Activated CD4-positive, CD25-positive, alpha-beta regulatory T cell treated with anti-CD3 and anti-CD28 coated beads, Interleukin-2, amount 50 U/mL, for 24 hours (primary cell): Measurements from ENCODE around the gene AKAP13.

Source experiments
- ATAC-seq, 2 donors: fragments of 150-1000 bp; cut with Tn5 transposase; one replicate each; pipeline ENCODE4 v1.10.0; 2021; ENCODE audit warnings: mild to moderate bottlenecking in 1 of 2, moderate library complexity in 1 of 2

AKAP13 gene

DNA sequence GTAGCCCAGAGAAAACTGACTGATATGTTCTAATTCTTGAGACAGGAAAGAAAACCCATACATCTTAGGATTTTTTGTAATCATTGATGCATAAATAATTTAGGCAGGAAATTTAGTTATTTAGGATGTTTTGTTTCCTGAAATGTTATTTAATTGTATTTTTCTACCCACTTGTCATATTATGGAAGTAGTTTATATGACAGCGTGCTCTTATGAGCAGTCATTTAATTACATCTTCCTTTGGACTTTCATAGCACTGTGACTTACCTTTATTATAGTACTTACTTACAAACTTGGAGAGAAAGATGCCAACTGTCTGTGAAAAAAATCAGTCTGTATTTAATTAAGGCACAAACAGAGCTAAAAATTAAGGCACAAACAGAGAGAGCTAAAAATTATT, 65.0 kb downstream of the AKAP13 start:
- ATAC-seq: no peak

- no peak for ATAC-seq
Measured at GRCh38 chr15:85451099-85451700, 70.8 kb downstream of the AKAP13 start.

GRCh38 chr15:85452436-85452835, 72.0 kb downstream of the AKAP13 start:
- ATAC-seq: no peak

GRCh38 chr15:85453144-85453872, 72.9 kb downstream of the AKAP13 start:
- ATAC-seq: no peak

DNA sequence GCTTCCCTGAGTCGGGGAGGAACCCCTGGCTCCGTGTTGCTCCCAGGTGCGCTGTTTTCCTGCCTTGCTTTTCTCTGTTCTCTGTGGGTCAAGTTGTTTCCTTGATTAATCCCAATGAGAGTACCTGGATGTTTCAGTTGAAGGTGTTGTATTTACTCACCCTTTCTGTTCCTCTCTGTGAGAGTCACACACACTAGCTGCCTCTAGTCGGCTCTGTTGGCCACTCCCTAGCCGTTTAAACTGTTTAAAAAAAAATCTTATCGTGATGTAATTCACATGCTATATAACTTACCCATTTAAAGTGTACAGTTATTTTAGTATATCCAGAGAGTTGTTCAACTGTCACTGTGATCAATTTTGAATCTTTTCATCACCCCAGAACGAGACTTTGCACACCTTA, 74.0 kb downstream of the AKAP13 start:
- ATAC-seq: no peak

DNA sequence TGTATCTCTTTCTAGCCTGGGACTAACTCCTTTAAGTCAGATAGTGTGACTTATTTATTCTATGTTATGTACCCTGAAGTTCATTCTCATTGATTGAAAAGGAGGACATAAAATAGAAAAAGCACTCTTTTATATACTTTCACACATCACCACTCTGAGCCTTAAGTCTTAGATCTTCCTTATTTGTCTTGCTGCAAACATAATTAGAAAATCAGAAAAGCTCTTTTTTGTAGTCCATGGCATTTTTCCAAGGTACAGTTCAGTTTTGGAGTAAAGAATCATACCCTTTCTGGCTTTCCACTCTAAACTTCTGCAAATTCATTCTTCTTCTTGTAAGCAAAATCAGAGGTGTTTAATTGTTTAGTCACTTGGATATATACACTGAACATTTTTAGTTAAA, 75.5 kb downstream of the AKAP13 start:
- ATAC-seq: no peak

DNA sequence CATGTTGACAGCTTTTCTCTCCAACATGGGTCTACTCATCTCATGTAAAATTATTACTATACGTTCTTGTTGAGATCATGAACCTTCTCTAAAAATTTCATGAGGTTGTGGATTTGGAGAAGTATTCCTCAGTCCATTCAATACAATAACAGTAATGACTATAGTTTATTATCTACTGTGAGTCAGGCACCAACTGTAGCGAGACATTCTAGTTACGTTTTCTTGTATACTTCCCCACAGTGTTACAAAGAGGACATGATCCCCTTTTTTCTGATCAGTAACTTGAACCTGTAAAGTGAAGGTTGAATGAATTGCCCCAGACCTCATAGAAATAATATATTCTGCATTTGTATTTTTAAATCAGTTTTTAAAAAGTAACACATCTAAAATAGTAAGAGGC, 76.4 kb downstream of the AKAP13 start:
- ATAC-seq: peak; percentile 46 to 53

DNA sequence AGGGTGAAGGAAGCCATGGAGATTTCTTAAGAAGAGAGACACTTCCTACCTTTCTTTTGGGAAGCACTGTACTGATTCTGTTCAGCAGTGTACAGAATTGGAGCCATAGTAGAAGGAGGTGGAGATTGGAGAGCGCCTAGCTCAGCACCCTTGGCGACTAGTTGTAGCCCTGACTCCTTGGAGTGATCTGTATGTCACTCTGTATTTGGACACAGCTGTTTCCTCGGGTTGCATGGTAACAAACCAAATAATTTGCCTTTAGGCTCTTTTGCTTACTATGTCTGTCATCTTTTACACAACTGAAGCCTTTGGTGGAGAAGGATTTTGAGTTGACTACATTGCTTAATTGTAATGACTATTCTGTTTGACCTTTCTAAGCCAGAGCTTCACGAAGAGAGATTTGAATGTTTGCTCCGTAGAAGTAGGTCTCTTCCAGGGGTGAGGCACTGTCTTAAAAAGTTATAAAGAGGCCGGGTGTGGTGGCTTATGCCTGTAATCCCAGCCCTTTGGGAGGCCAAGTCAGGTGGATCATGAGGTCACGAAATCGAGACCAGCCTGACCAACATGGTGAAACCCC, 77.1 kb downstream of the AKAP13 start:
- peak; percentile 25 to 36 for ATAC-seq

- ATAC-seq: no peak
Measured at GRCh38 chr15:85458764-85459163, 78.4 kb downstream of the AKAP13 start.

DNA sequence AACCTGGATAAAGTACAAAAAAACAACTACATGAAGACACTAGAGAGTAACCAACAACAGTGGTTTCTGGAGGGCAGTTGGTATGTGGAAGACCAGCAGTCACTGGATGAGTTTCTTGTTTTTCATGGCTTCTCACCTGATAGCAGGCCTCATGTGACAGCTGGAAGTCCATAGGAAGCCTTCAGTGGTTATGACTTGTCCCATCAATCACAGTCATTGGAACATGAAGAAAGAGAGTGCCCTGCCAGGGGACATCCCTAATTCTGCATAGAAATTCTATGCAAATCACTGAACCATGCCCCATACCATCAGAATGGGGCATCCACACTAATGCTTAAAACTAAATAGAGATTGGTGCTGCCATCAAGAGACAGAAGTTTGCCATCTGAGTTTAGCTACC, 81.6 kb downstream of the AKAP13 start:
- ATAC-seq: no peak

- ATAC-seq: peak; percentile 30 to 41
Measured at GRCh38 chr15:85463276-85463892, 83.0 kb downstream of the AKAP13 start.

DNA sequence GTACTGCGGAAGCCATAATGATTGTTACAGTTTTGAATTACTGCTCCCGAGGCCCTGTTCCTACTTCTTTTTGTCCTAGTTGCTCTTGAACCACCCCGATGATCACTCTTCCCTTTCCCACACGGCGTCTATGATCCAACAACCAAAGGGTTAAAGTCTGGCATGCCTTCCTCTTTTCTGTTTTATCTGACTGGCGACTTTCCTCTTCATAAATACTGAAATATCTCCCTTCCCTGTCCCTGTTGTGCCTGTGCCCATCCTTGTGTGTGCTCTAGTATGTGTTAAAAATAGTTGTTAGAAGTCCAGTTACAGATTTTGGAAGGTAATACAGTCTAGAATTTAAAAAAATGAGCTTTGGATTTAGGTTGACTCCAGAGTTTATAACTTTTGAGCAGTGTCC, 83.6 kb downstream of the AKAP13 start:
- no peak for ATAC-seq

DNA sequence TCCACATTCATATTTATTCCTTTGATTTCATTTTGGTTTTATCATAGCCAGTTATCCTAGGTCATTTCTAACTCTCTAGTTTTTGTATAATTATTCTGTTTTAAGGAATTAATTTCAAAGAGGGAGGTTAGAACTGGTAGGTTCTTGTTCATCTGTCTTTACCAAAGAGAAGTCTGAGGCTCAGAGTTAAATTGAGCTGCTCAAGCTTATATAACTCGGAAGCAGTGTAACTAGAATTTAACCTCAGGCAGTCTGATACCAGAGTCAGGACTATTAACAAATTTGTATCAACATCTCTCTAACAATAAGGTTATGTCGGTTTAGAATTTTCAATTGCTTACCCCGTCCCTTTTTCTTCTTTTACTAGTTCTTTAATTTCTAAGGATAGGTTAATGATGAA, 84.1 kb downstream of the AKAP13 start:
- no peak for ATAC-seq

- ATAC-seq: peak in 1 of 2 donors; percentile 56
Measured at GRCh38 chr15:85470563-85471271, 90.3 kb downstream of the AKAP13 start.

DNA sequence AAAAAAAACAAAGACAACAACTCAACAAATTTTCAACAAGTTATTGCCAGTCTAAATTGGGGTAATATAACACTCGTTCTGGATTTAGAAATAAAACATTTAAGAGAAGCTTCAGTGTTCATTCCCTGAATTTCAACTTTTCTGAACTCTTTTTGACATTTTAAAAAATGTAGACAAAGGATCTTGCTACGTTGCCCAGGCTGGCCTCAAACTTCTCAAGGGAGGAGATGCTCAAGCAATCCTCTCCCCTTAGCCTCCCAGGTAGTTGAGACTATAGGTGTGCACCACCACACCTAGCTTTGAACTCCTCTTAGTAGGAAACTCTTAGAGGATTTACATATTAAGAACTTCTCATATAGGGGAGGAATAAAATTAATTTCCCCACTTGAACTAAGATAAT, 91.9 kb downstream of the AKAP13 start:
- ATAC-seq: no peak

- peak in 1 of 2 donors; percentile 52 for ATAC-seq
Measured at GRCh38 chr15:85473455-85473854, 93.1 kb downstream of the AKAP13 start.

DNA sequence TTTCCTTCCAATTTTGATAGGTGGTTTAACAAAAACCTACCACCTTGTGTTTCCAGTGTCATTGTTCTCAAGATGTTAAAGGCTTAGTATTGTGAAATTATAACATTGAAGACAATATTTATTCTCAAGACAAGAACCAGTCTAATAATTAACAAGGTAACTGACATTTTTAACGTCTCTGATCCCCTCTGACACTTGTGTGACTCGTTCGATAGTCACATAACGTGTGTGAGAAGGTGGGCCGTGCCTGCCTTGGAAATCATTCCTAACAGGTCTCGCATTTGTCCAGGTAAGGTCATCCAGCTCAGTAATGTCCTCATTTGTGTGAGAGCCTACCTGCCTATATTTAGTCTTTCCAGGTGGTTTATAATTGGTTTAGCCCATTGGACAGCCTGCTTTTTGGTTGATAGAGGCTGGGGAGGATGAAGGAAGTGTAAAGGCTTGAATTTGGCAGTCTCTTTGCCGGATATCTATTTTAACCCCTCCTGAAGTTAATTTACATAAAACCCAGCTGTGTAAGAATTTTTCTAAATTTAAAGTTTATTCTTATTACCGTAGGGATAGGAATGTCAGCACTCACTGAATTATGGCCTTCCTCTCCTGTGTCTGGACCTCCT, 94.4 kb downstream of the AKAP13 start:
- ATAC-seq: no peak

- no peak for ATAC-seq
Measured at GRCh38 chr15:85475317-85475701, 94.9 kb downstream of the AKAP13 start.

- ATAC-seq: no peak
Measured at GRCh38 chr15:85475711-85476110, 95.3 kb downstream of the AKAP13 start.

- no peak for ATAC-seq
Measured at GRCh38 chr15:85477061-85477460, 96.7 kb downstream of the AKAP13 start.

GRCh38 chr15:85477730-85478129, 97.3 kb downstream of the AKAP13 start:
- no peak for ATAC-seq

GRCh38 chr15:85479071-85479647, 98.8 kb downstream of the AKAP13 start:
- no peak for ATAC-seq
